Vagina (tissue), 2 donors: ENCODE results near the gene NBPF4.

Experiments used
- CTCF ChIP-seq, 3 experiments: fragments of 450-650 bp in 2 of 3; fragments of 200-600 bp in 1 of 3; sonication (generic) in 1 of 3; IDR thresholded peaks; one replicate each; pipeline ENCODE4 v1.5.1; 2017 to 2019; ENCODE audit warnings: antibody characterized with exemption in 3 of 3, mild to moderate bottlenecking in 2 of 3, moderate library complexity in 2 of 3
- POLR2A ChIP-seq, 2 donors: fragments of 450-650 bp; IDR thresholded peaks; one replicate each; pipeline ENCODE4 v1.6.1; 2017; ENCODE audit warnings: antibody characterized with exemption in 2 of 2, mild to moderate bottlenecking in 2 of 2, moderate library complexity in 2 of 2
- POLR2AphosphoS5 ChIP-seq, 2 donors: sonication (generic); formaldehyde crosslinking; IDR thresholded peaks; one replicate each; pipeline ENCODE4 v1.9.0; 2017; ENCODE audit warnings: antibody characterized with exemption in 2 of 2, mild to moderate bottlenecking in 2 of 2, low read depth in 1 of 2; ENCODE audit not compliant: insufficient read depth in 1 of 2

GRCh38 chr1:108193333-108193732 is 50.5 kb downstream of the NBPF4 start:
- TF ChIP-seq POLR2AphosphoS5 (IDR thresholded peaks at IDR 0.05; ENCODE audit: insufficient read depth in 1 of 2, low read depth in 1 of 2) (no peak), POLR2A (IDR thresholded peaks at IDR 0.05) (no peak), CTCF (IDR thresholded peaks at IDR 0.05) (no peak)
